Suprapubic skin (tissue), 4 donors: ENCODE data around the gene PEAK3. TPM values are rescaled to one million over a fixed set of nuclear protein-coding genes. Genes with fewer than 3 reads are reported as not detected.

Source experiments
- DNase-seq, 2 donors: peaks; one replicate each; pipeline ENCODE4 v3.0.0-alpha.2; 2019; ENCODE audit warnings: low spot score in 2 of 2
- H3K27ac ChIP-seq: fragments of 200-600 bp; sonication (generic); one replicate; pipeline ENCODE4 v1.5.1; 2019
- H3K27me3 ChIP-seq: fragments of 200-600 bp; sonication (generic); one replicate; pipeline ENCODE4 v1.5.1; 2019
- H3K36me3 ChIP-seq: fragments of 200-600 bp; sonication (generic); one replicate; pipeline ENCODE4 v1.5.1; 2019
- H3K4me1 ChIP-seq: fragments of 200-600 bp; sonication (generic); one replicate; pipeline ENCODE4 v1.5.1; 2019
- H3K4me3 ChIP-seq: fragments of 200-600 bp; sonication (generic); one replicate; pipeline ENCODE4 v1.5.1; 2019; ENCODE audit warnings: mild to moderate bottlenecking
- H3K9me3 ChIP-seq: fragments of 200-600 bp; sonication (generic); one replicate; pipeline ENCODE4 v1.5.1; 2019
- CTCF ChIP-seq, 2 donors: fragments of 200-600 bp in 1 of 2; fragments of 450-650 bp in 1 of 2; sonication (generic) in 1 of 2; IDR thresholded peaks; one replicate each; pipeline ENCODE4 v1.5.1; 2016 to 2019; ENCODE audit warnings: antibody characterized with exemption in 2 of 2, mild to moderate bottlenecking in 1 of 2, moderate library complexity in 1 of 2
- EP300 ChIP-seq: sonication (generic); formaldehyde crosslinking; IDR thresholded peaks from one replicate; pipeline ENCODE4 v1.6.1; 2017; ENCODE audit warnings: antibody characterized with exemption
- POLR2A ChIP-seq, 2 donors: fragments of 450-650 bp; IDR thresholded peaks; one replicate each; pipeline ENCODE4 v1.6.1; 2017; ENCODE audit warnings: antibody characterized with exemption in 2 of 2, mild to moderate bottlenecking in 2 of 2, moderate library complexity in 2 of 2
- POLR2AphosphoS5 ChIP-seq, 3 donors: sonication (generic); formaldehyde crosslinking; IDR thresholded peaks; one replicate each; pipeline ENCODE4 v1.6.1; 2017; ENCODE audit warnings: antibody characterized with exemption in 3 of 3
- WGBS: methylation state at CpG from one replicate; pipeline ENCODE4 v1.1.5; 2018; 5-methylcytosine and 5-hydroxymethylcytosine counted together
- total RNA-seq, 4 donors: library from RNA; depleted of rRNA; stranded (reverse); fragments of >200 nt; gene quantifications; one replicate each; pipeline ENCODE4 v1.1.0, GENCODE V29; 2016

Gene PEAK3
- total RNA-seq, 4 donors from 2014 or later: 0.55 to 1.4 TPM; not detected in 2

GRCh38 chr19:2328401-2329148, 46.6 kb upstream of the PEAK3 start, which contains the start of the genes LSM7 and SPPL2B:
Gene LSM7, minus strand, starts transcription at chr19:2328586. Its CDS starts 20 bp downstream, at chr19:2328566.
Gene SPPL2B, plus strand, starts transcription at chr19:2328684. Its CDS starts 26 bp downstream, at chr19:2328710.
- H3K36me3 ChIP-seq: peaks cover 25% of the 10 kb centered on the region
- H3K9me3 ChIP-seq: no peaks in the 10 kb centered on the region
- peaks cover 65% of the 10 kb centered on the region for H3K4me1 ChIP-seq
- TF ChIP-seq EP300 (no peak), POLR2AphosphoS5 (IDR thresholded peaks at IDR 0.05) (peak; percentile 45 to 71 (median 63)), CTCF (IDR thresholded peaks at IDR 0.05) (no peak), POLR2A (IDR thresholded peaks at IDR 0.05) (peak in 1 of 2 donors; percentile 66)
- H3K4me3 ChIP-seq: peak within 1 kb of the TSS; percentile 76
- no peaks in the 10 kb centered on the region for H3K27me3 ChIP-seq
- H3K27ac ChIP-seq: peak within 1 kb of the TSS; percentile 64
- peak; percentile 93 to 94 for DNase-seq
- WGBS: 0% methylated on average over 9 of the region's 89 CpGs

GRCh38 chr19:2327773-2328400, 45.9 kb upstream of the PEAK3 start:
- WGBS: 1% methylated on average over 18 of the region's 18 CpGs
- Histone ChIP-seq H3K4me1 (peaks cover 60% of the 10 kb centered on the region), H3K9me3 (no peaks in the 10 kb centered on the region), H3K27me3 (no peaks in the 10 kb centered on the region), H3K36me3 (peaks cover 32% of the 10 kb centered on the region), H3K27ac (peak overlapping the region; percentile 64), H3K4me3 (peak overlapping the region; percentile 76)
- DNase-seq: no peak
- no peak for TF ChIP-seq CTCF (IDR thresholded peaks at IDR 0.05)
- TF ChIP-seq POLR2AphosphoS5 (IDR thresholded peaks at IDR 0.05): no peak
- no peak for TF ChIP-seq EP300
- TF ChIP-seq POLR2A (IDR thresholded peaks at IDR 0.05): no peak

GRCh38 chr19:2326699-2327360, 44.9 kb upstream of the PEAK3 start:
- Histone ChIP-seq H3K36me3 (peaks cover 43% of the 10 kb centered on the region), H3K4me1 (peaks cover 50% of the 10 kb centered on the region), H3K9me3 (no peaks in the 10 kb centered on the region), H3K27me3 (no peaks in the 10 kb centered on the region), H3K27ac (no peak overlapping the region), H3K4me3 (peak overlapping the region; percentile 76)
- 85% methylated on average over 16 of the region's 16 CpGs for WGBS
- DNase-seq: no peak
- TF ChIP-seq POLR2AphosphoS5 (IDR thresholded peaks at IDR 0.05): no peak
- TF ChIP-seq EP300: no peak
- no peak for TF ChIP-seq POLR2A (IDR thresholded peaks at IDR 0.05)

GRCh38 chr19:2325281-2326046, 43.5 kb upstream of the PEAK3 start:
- peaks cover 48% of the 10 kb centered on the region for H3K36me3 ChIP-seq
- no peak for DNase-seq
- no peak overlapping the region for H3K27ac ChIP-seq
- no peaks in the 10 kb centered on the region for H3K9me3 ChIP-seq
- TF ChIP-seq POLR2A (IDR thresholded peaks at IDR 0.05) (no peak), POLR2AphosphoS5 (IDR thresholded peaks at IDR 0.05) (no peak), EP300 (no peak), CTCF (IDR thresholded peaks at IDR 0.05) (no peak)
- H3K4me3 ChIP-seq: no peak overlapping the region
- H3K4me1 ChIP-seq: peaks cover 38% of the 10 kb centered on the region
- no peaks in the 10 kb centered on the region for H3K27me3 ChIP-seq
- 81% methylated on average over 19 of the region's 29 CpGs for WGBS

- DNase-seq: no peak
- Histone ChIP-seq H3K4me1 (peaks cover 28% of the 10 kb centered on the region), H3K36me3 (peaks cover 48% of the 10 kb centered on the region), H3K4me3 (no peak overlapping the region), H3K9me3 (no peaks in the 10 kb centered on the region), H3K27me3 (no peaks in the 10 kb centered on the region), H3K27ac (no peak overlapping the region)
- WGBS: 90% methylated on average over 33 of the region's 34 CpGs
- TF ChIP-seq POLR2A (IDR thresholded peaks at IDR 0.05) (no peak), EP300 (no peak), CTCF (IDR thresholded peaks at IDR 0.05) (no peak), POLR2AphosphoS5 (IDR thresholded peaks at IDR 0.05) (no peak)
These were observed 42.4 kb upstream of the PEAK3 start for GRCh38 chr19:2324220-2324948.
